SK-N-SH (cell line): ENCODE results near the gene WHRN. TPM values are rescaled to one million over a fixed set of nuclear protein-coding genes. Genes with fewer than 3 reads are reported as not detected.

Experiments
- CTCF ChIA-PET: fragments of 300-600, 350-600 bp; formaldehyde crosslinking; extraction: SDS; loops from one replicate; lab custom pipeline; 2021; lab: Yijun Ruan, JAX
- POLR2A ChIA-PET: fragments of 350-600 bp; sonication (Branson Sonifier 250); formaldehyde crosslinking; extraction: SDS; loops from one replicate; lab custom pipeline; 2020; ENCODE audit warnings: antibody characterized with exemption, inconsistent platforms; lab: Yijun Ruan, JAX
- DNase-seq: peaks from one replicate; pipeline ENCODE4 v3.0.0; 2012
- H2AFZ ChIP-seq: fragments of 200-600 bp; sonication (generic); 2 replicates; pipeline ENCODE4 v1.8.1; 2016; ENCODE audit warnings: antibody characterized with exemption, mild to moderate bottlenecking, low read depth
- H3F3A ChIP-seq: fragments of 200-600 bp; sonication (generic); replicated peaks from 2 replicates; pipeline ENCODE3; 2016; ENCODE audit warnings: antibody characterized with exemption, mild to moderate bottlenecking; ENCODE audit not compliant: insufficient read depth
- H3K27ac ChIP-seq, 2 experiments: fragments of 200-500 bp in 1 of 2; fragments of 200-600 bp in 1 of 2; sonication (Bioruptor generic) in 1 of 2; sonication (generic), shearing (Covaris generic) in 1 of 2; 2 replicates each; pipeline versions ENCODE4 v1.5.1 to v1.6.1; 2014 to 2016; ENCODE audit warnings: low read depth in 2 of 2, inconsistent platforms in 1 of 2, low read length in 1 of 2, mild to moderate bottlenecking in 1 of 2, mixed read lengths in 1 of 2
- H3K27me3 ChIP-seq: fragments of 200-600 bp; sonication (generic), shearing (Covaris generic); 2 replicates; pipeline ENCODE4 v1.6.1; 2016; ENCODE audit warnings: mixed run types; ENCODE audit not compliant: insufficient read depth
- H3K36me3 ChIP-seq, 2 experiments: fragments of 200-500 bp in 1 of 2; fragments of 200-600 bp in 1 of 2; sonication (Bioruptor generic) in 1 of 2; sonication (generic) in 1 of 2; replicated peaks in 1 of 2; 2 replicates each; pipeline versions ENCODE3 to v1.5.1; 2014 to 2016; ENCODE audit warnings: low read length in 1 of 2, mild to moderate bottlenecking in 1 of 2; ENCODE audit not compliant: insufficient read depth in 2 of 2, control insufficient read depth in 1 of 2
- H3K4me1 ChIP-seq, 2 experiments: fragments of 200-500 bp in 1 of 2; fragments of 200-600 bp in 1 of 2; sonication (Bioruptor generic) in 1 of 2; sonication (generic), shearing (Covaris generic) in 1 of 2; 2 replicates each; pipeline versions ENCODE4 v1.5.1 to v1.6.1; 2014 to 2016; ENCODE audit warnings: low read depth in 1 of 2, low read length in 1 of 2, mixed run types in 1 of 2; ENCODE audit not compliant: insufficient read depth in 2 of 2, control insufficient read depth in 1 of 2
- H3K4me2 ChIP-seq: fragments of 200-600 bp; sonication (generic), shearing (Covaris generic); 2 replicates; pipeline ENCODE4 v1.6.1; 2017; ENCODE audit warnings: mixed run types
- H3K4me3 ChIP-seq, 2 experiments: fragments of 200-500 bp in 1 of 2; fragments of 200-600 bp in 1 of 2; sonication (Bioruptor generic) in 1 of 2; sonication (generic), shearing (Covaris generic) in 1 of 2; 2 replicates each; pipeline versions ENCODE4 v1.5.1 to v1.8.1; 2014 to 2016; ENCODE audit warnings: low read depth in 2 of 2, inconsistent platforms in 1 of 2, low read length in 1 of 2, mild to moderate bottlenecking in 1 of 2, mixed read lengths in 1 of 2, moderate library complexity in 1 of 2
- H3K79me2 ChIP-seq: fragments of 200-600 bp; sonication (generic); 2 replicates; pipeline ENCODE4 v1.8.1; 2017; ENCODE audit warnings: mild to moderate bottlenecking; ENCODE audit not compliant: insufficient read depth
- H3K9ac ChIP-seq: fragments of 200-600 bp; sonication (generic); 2 replicates; pipeline ENCODE4 v1.6.1; 2017; ENCODE audit warnings: mixed run types
- H3K9me2 ChIP-seq: fragments of 200-600 bp; sonication (generic); 2 replicates; pipeline ENCODE4 v1.6.1; 2017; ENCODE audit warnings: mixed run types
- H3K9me3 ChIP-seq: fragments of 200-600 bp; sonication (generic); 2 replicates; pipeline ENCODE4 v1.6.1; 2017; ENCODE audit warnings: mixed run types, mild to moderate bottlenecking, moderate library complexity
- H4K20me1 ChIP-seq: fragments of 200-600 bp; sonication (generic); 2 replicates; pipeline ENCODE4 v1.6.1; 2017; ENCODE audit warnings: mild to moderate bottlenecking, mixed run types; ENCODE audit not compliant: insufficient read depth
- CHD2 ChIP-seq: fragments of 150-350 bp; IDR thresholded peaks from 2 replicates; pipeline ENCODE4 v1.6.1; 2018; ENCODE audit warnings: low read length; ENCODE audit not compliant: partially characterized antibody
- CTCF ChIP-seq: fragments of 200-600 bp; sonication (generic); IDR thresholded peaks from 2 replicates; pipeline ENCODE4 v1.6.1; 2017; ENCODE audit warnings: antibody characterized with exemption, mild to moderate bottlenecking, moderate library complexity
- ELF1 ChIP-seq: IDR thresholded peaks from 2 replicates; pipeline ENCODE4 v1.4.0; 2012
- EZH2phosphoT487 ChIP-seq: fragments of 200-600 bp; sonication (generic); IDR thresholded peaks from 2 replicates; pipeline ENCODE4 v1.6.1; 2017; ENCODE audit warnings: low read depth, mixed run types, mild to moderate bottlenecking, antibody characterized with exemption, moderate library complexity, borderline replicate concordance
- FOSL2 ChIP-seq: IDR thresholded peaks from 2 replicates; pipeline ENCODE4 v1.4.0; 2012; ENCODE audit warnings: low read depth, mild to moderate bottlenecking, moderate library complexity, borderline replicate concordance
- FOXM1 ChIP-seq: IDR thresholded peaks from 2 replicates; pipeline ENCODE4 v1.4.0; 2012; ENCODE audit warnings: low read depth, mild to moderate bottlenecking
- GATA2 ChIP-seq: sonication (generic); formaldehyde crosslinking; IDR thresholded peaks from 2 replicates; pipeline ENCODE4 v1.5.0; 2020; ENCODE audit warnings: mild to moderate bottlenecking, missing genetic modification reagents
- JUND ChIP-seq: IDR thresholded peaks from 2 replicates; pipeline ENCODE4 v1.4.0; 2012
- MAX ChIP-seq: IDR thresholded peaks from 2 replicates; pipeline ENCODE4 v1.4.0; 2012; ENCODE audit warnings: low read depth
- MEF2A ChIP-seq: IDR thresholded peaks from 2 replicates; pipeline ENCODE4 v1.4.0; 2012; ENCODE audit warnings: low read depth, borderline replicate concordance
- PBX3 ChIP-seq: IDR thresholded peaks from 2 replicates; pipeline ENCODE4; 2012
- RAD21 ChIP-seq: IDR thresholded peaks from 2 replicates; pipeline ENCODE4 v1.6.1; 2012; ENCODE audit warnings: mild to moderate bottlenecking, low read length
- RFX5 ChIP-seq: IDR thresholded peaks from 2 replicates; pipeline ENCODE4 v1.6.1; 2012; ENCODE audit warnings: mild to moderate bottlenecking, improper control_type of control experiment, low read length
- SIN3A ChIP-seq: IDR thresholded peaks from 2 replicates; pipeline ENCODE4 v1.6.1; 2012; ENCODE audit warnings: low read depth, mild to moderate bottlenecking, low read length, moderate library complexity, borderline replicate concordance
- SMC3 ChIP-seq: IDR thresholded peaks from 2 replicates; pipeline ENCODE4 v1.6.1; 2012; ENCODE audit warnings: low read depth, low read length, improper control_type of control experiment
- TCF12 ChIP-seq: IDR thresholded peaks from 2 replicates; pipeline ENCODE4 v1.4.0; 2012
- WGBS: methylation state at CpG from one replicate; pipeline ENCODE4 v1.1.6; 2017; ENCODE audit warnings: low lambda C conversion rate; 5-methylcytosine and 5-hydroxymethylcytosine counted together
- polyA plus RNA-seq, 3 experiments: library from polyadenylated mRNA; depleted of rRNA; stranded (reverse); fragments of >200 nt; gene quantifications; 2 replicates each; pipeline ENCODE4 v1.2.3, GENCODE V29; 2012

Gene WHRN
- polyA plus RNA-seq, 1 of the 3 experiments (the other 2 are of a cell fraction) = 4.6 TPM

- H3K27ac ChIP-seq = no peak overlapping the region
- no peak for TF ChIP-seq CTCF
- no peak for TF ChIP-seq MEF2A
- no peaks in the 10 kb centered on the region for H4K20me1 ChIP-seq
- ChIA-PET POLR2A (no interaction called here), CTCF (interaction anchor here (1.7 to 1.8 kb wide), 2 partner anchors 10 to 178 kb away, joined by 4 read pairs; no protein-coding TSS in a partner anchor)
- WGBS = 67% methylated on average over 1 of the region's 1 CpG
- no peak for DNase-seq
- no peaks in the 10 kb centered on the region for H3K9me2 ChIP-seq
- H3F3A ChIP-seq = no peaks in the 10 kb centered on the region
- H3K4me2 ChIP-seq = no peak overlapping the region
- no peaks in the 10 kb centered on the region for H3K4me1 ChIP-seq
- no peaks in the 10 kb centered on the region for H3K36me3 ChIP-seq
- H3K9me3 ChIP-seq = no peaks in the 10 kb centered on the region
- H3K79me2 ChIP-seq = no peaks in the 10 kb centered on the region
- H2AFZ ChIP-seq = no peak overlapping the region
- no peak overlapping the region for H3K9ac ChIP-seq
- H3K27me3 ChIP-seq = no peaks in the 10 kb centered on the region; the same call in 1 of the 2 replicates
- no peak overlapping the region for H3K4me3 ChIP-seq
Observed at GRCh38 chr9:114474425-114474824, 30.8 kb downstream of the WHRN start.

GRCh38 chr9:114473447-114473801, 31.8 kb downstream of the WHRN start:
- CTCF ChIA-PET = interaction anchor here (1.1 to 1.8 kb wide), 4 partner anchors 11 to 179 kb away, joined by 3 to 7 read pairs (median 5); no protein-coding TSS in a partner anchor

GRCh38 chr9:114472765-114473446, 32.4 kb downstream of the WHRN start:
- Histone ChIP-seq H3K4me2 (no peak overlapping the region), H2AFZ (no peak overlapping the region), H3K36me3 (no peaks in the 10 kb centered on the region), H3K9me3 (no peaks in the 10 kb centered on the region), H3K27me3 (no peaks in the 10 kb centered on the region; the same call in 1 of the 2 replicates), H3K9me2 (no peaks in the 10 kb centered on the region), H3K4me3 (no peak overlapping the region), H3K79me2 (no peaks in the 10 kb centered on the region), H3K27ac (no peak overlapping the region), H3F3A (no peaks in the 10 kb centered on the region), H3K4me1 (no peaks in the 10 kb centered on the region), H4K20me1 (no peaks in the 10 kb centered on the region), H3K9ac (no peak overlapping the region)
- WGBS = 60% methylated on average over 8 of the region's 12 CpGs
- ChIA-PET POLR2A (no interaction called here), CTCF (interaction anchor here (1.1 to 1.8 kb wide), 4 partner anchors 12 to 180 kb away, joined by 3 to 7 read pairs (median 5); no protein-coding TSS in a partner anchor)
- no peak for DNase-seq
- TF ChIP-seq RFX5 (no peak), RAD21 (no peak), SMC3 (no peak), TCF12 (no peak), CTCF (no peak), GATA2 (CRISPR knock-in tag) (no peak), FOSL2 (no peak), JUND (no peak), SIN3A (no peak), PBX3 (no peak), FOXM1 (no peak), CHD2 (no peak), EZH2phosphoT487 (no peak), MAX (no peak)

More at GRCh38 chr9:114473447-114473801, 31.8 kb downstream of the WHRN start:
- Histone ChIP-seq H3K9ac (no peak overlapping the region), H3K27me3 (no peaks in the 10 kb centered on the region; the same call in 1 of the 2 replicates), H3K4me3 (no peak overlapping the region), H2AFZ (no peak overlapping the region), H3K36me3 (no peaks in the 10 kb centered on the region), H3K79me2 (no peaks in the 10 kb centered on the region), H4K20me1 (no peaks in the 10 kb centered on the region), H3F3A (no peaks in the 10 kb centered on the region), H3K4me1 (no peaks in the 10 kb centered on the region), H3K27ac (no peak overlapping the region), H3K9me2 (no peaks in the 10 kb centered on the region), H3K4me2 (no peak overlapping the region), H3K9me3 (no peaks in the 10 kb centered on the region)
- no peak for DNase-seq
- no peak for TF ChIP-seq SMC3
- no peak for TF ChIP-seq ELF1
- POLR2A ChIA-PET = no interaction called here
- WGBS = 55% methylated on average over 3 of the region's 3 CpGs
